ENCODE data around the gene RPL13A. TPM values are rescaled to one million over a fixed set of nuclear protein-coding genes. Genes with fewer than 3 reads are reported as not detected.

Gene RPL13A
- total and polyA plus RNA-seq, 2 of the 4 experiments (the other 2 are of a cell fraction) = 1,477 to 2,069 TPM

- DNase-seq (peak; percentile 81), ATAC-seq (ENCODE audit: low read depth) (peak; percentile 69)
- Histone ChIP-seq H4K91ac (ENCODE audit: insufficient read depth, low read depth, low read length) (no peak overlapping the region), H2AK5ac (ENCODE audit: low read depth, low read length) (no peak overlapping the region), H2BK20ac (ENCODE audit: low read depth, low read length) (no peak overlapping the region), H4K5ac (ENCODE audit: low read depth, low read length) (no peak overlapping the region; the same call in 1 of the 2 replicates), H2BK120ac (ENCODE audit: low read depth, low read length) (no peak overlapping the region), H3K23ac (ENCODE audit: low read depth, low read length) (no peak overlapping the region), H3K9ac (ENCODE audit: low read depth, low read length) (no peak overlapping the region), H2BK15ac (ENCODE audit: low read depth, low read length) (no peak overlapping the region), H3K4me3 (ENCODE audit: insufficient read depth, low read depth, low read length) (no peak overlapping the region), H3K79me1 (ENCODE audit: low read depth in 1 of 2, low read length in 2 of 2) (peaks cover 9 to 21% of the 10 kb centered on the region in 2 experiments; a peak in 3 of 4 replicates), H3K27ac (ENCODE audit: insufficient read depth, low read length) (peak overlapping the region; percentile 33; the same call in 1 of the 2 replicates), H3K9me3 (ENCODE audit: control insufficient read depth, insufficient read depth, low read length) (no peaks in the 10 kb centered on the region), H3K18ac (ENCODE audit: low read depth, low read length) (no peak overlapping the region), H3K9me1 (ENCODE audit: insufficient read depth, low read length) (no peaks in the 10 kb centered on the region), H2BK5ac (ENCODE audit: low read depth, low read length, poor library complexity, severe bottlenecking) (no peak overlapping the region), H3K4me1 (ENCODE audit: control insufficient read depth, insufficient read depth, low read length) (peaks cover 3% of the 10 kb centered on the region; the same call in 1 of the 2 replicates), H3K36me3 (ENCODE audit: control insufficient read depth, insufficient read depth, low read length) (peaks cover 24% of the 10 kb centered on the region), H3K27me3 (ENCODE audit: control insufficient read depth, insufficient read depth, low read length) (no peaks in the 10 kb centered on the region), H3K4ac (ENCODE audit: low read depth, low read length) (0 out of 2 replicates have a peak overlapping the region, but pooled peaks have one; percentile 29), H3K4me2 (ENCODE audit: low read depth, low read length) (peak overlapping the region; percentile 10; the same call in 1 of the 2 replicates), H3K56ac (ENCODE audit: extremely low read depth, insufficient read depth, low read length) (no peak overlapping the region), H2AFZ (replicated peaks; ENCODE audit: low read length, poor library complexity) (peak overlapping the region; percentile 79), H2AK9ac (replicated peaks; ENCODE audit: low read depth, low read length, poor library complexity) (no peak overlapping the region), H4K20me1 (ENCODE audit: insufficient read depth, low read length) (peaks cover 21% of the 10 kb centered on the region), H4K8ac (ENCODE audit: low read depth in 2 of 2, low read length in 2 of 2) (no peak overlapping the region; a peak in 1 of 4 replicates), H3K14ac (replicated peaks; ENCODE audit: low read depth, low read length) (no peak overlapping the region)
- in situ Hi-C loops (cut with MboI; ENCODE audit: low sequenced_read_pairs) (no loop called here), dilution Hi-C loops (cut with HindIII; ENCODE audit: low sequenced_read_pairs, unreplicated experiment) (no loop called here), intact Hi-C loops (cut with micrococcal nuclease) (loop anchor here (1.0 kb wide), 3 partner anchors 44 to 169 kb away; no protein-coding TSS in a partner anchor)
- WGBS, 2 experiments (ENCODE audit: extremely low coverage in 2 of 2, insufficient read length in 1 of 2) = 24% methylated on average over 8 of the region's 14 CpGs; no CpG with 5 or more reads in 1 of the 2 experiments
- POLR2A ChIA-PET (ENCODE audit: unreplicated experiment) = interaction anchor here (0.6 to 1.0 kb wide), 2 partner anchors 44 to 64 kb away, joined by 3 to 6 read pairs; no protein-coding TSS in a partner anchor
- BruUV-seq (replicated peaks) = no TSS peak
- CTCF ChIA-PET = interaction anchor here (0.6 to 1.8 kb wide), 4 partner anchors 15 to 67 kb away, joined by 3 to 19 read pairs (median 4); no protein-coding TSS in a partner anchor
- TF ChIP-seq CEBPB (IDR thresholded peaks at IDR 0.05; ENCODE audit: low read depth, low read length) (peak; percentile 52), BHLHE40 (IDR thresholded peaks at IDR 0.05; ENCODE audit: low read depth, low read length) (no peak), RFX5 (IDR thresholded peaks at IDR 0.05; ENCODE audit: low read depth, low read length) (no peak), FOS (IDR thresholded peaks at IDR 0.05; ENCODE audit: low read depth, low read length) (no peak), RAD21 (IDR thresholded peaks at IDR 0.05; ENCODE audit: low read length) (peak; percentile 65), USF2 (IDR thresholded peaks at IDR 0.05; ENCODE audit: low read depth, low read length) (no peak), ELK1 (IDR thresholded peaks at IDR 0.05; ENCODE audit: borderline replicate concordance, low read depth, low read length) (no peak), MXI1 (IDR thresholded peaks at IDR 0.05; ENCODE audit: borderline replicate concordance, low read depth, low read length) (no peak), CTCF (conservative IDR thresholded peaks at IDR 0.05; ENCODE audit: low read depth, low read length) (peak; percentile 57), RCOR1 (IDR thresholded peaks at IDR 0.05; ENCODE audit: insufficient replicate concordance, low read length) (peak; percentile 26), SMC3 (IDR thresholded peaks at IDR 0.05; ENCODE audit: low read depth, low read length) (peak; percentile 71), CHD1 (IDR thresholded peaks at IDR 0.05; ENCODE audit: low read depth, low read length) (no peak), POLR2A (IDR thresholded peaks at IDR 0.05; ENCODE audit: low read depth, low read length) (no peak), NFE2L2 (IDR thresholded peaks at IDR 0.05; ENCODE audit: low read depth, low read length) (no peak)
Measured at GRCh38 chr19:49502866-49503581, 15.6 kb downstream of the RPL13A start.
